ENCODE data around the gene RGS21. TPM values are rescaled to one million over a fixed set of nuclear protein-coding genes. Genes with fewer than 3 reads are reported as not detected.

The RGS21 gene
- total RNA-seq, 1 donor from 2014 or later, result not detected

- Histone ChIP-seq H3K79me2 (ENCODE audit: low read depth) (no peaks in the 10 kb centered on the region), H3K9me3 (ENCODE audit: low read depth) (no peaks in the 10 kb centered on the region), H3K4me2 (no peak overlapping the region), H3K36me3 (no peaks in the 10 kb centered on the region), H3K4me1 (no peaks in the 10 kb centered on the region), H3K4me3 (no peak overlapping the region), H2AFZ (replicated peaks) (no peak overlapping the region), H3F3A (ENCODE audit: low read depth) (no peaks in the 10 kb centered on the region), H4K20me1 (ENCODE audit: low read depth) (no peaks in the 10 kb centered on the region), H3K27ac (no peak overlapping the region), H3K27me3 (no peaks in the 10 kb centered on the region), H3K9ac (no peak overlapping the region)
- Mint-ChIP-seq H3K27ac (no peak overlapping the region), H3K9me3 (peaks cover 3% of the 10 kb centered on the region), H3K4me1 (no peaks in the 10 kb centered on the region), H3K36me3 (peaks cover under 1% of the 10 kb centered on the region), H3K27me3 (ENCODE audit: insufficient read depth, low read depth) (no peaks in the 10 kb centered on the region), H3K4me3 (no peak overlapping the region)
- no peak for DNase-seq (ENCODE audit: low spot score)
- no peak for TF ChIP-seq EZH2phosphoT487 (IDR thresholded peaks at IDR 0.05)
- no peak for TF ChIP-seq EZH2 (IDR thresholded peaks at IDR 0.05)
- no peak for TF ChIP-seq CTCF (IDR thresholded peaks at IDR 0.05)
Observed at GRCh38 chr1:192379554-192379953, 62.8 kb downstream of the RGS21 start.

DNA sequence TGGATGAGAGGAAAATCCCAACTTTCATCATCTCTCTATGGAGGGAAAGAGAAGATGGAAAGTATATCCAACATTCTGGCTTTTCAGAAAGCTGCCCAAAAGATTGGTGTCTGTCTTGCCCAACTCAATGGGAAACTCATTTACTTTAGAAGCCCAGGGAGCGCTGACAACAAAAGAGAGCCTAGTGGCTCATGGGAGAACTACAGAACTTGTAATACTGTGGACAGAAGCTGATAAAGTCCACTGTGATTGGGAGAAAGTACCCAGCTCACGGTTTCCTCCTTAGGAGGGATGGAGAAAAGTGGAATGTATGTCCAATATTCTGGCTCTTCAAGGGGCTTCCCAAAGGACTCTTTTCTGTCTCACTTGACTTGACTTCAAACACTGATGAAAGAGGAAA is 66.0 kb downstream of the RGS21 start:
- H3K4me2 ChIP-seq, result no peak overlapping the region
- no peak overlapping the region for H2AFZ ChIP-seq (replicated peaks)
- Mint-ChIP-seq H3K27me3 (ENCODE audit: insufficient read depth, low read depth) (no peaks in the 10 kb centered on the region), H3K4me1 (no peaks in the 10 kb centered on the region), H3K9me3 (peaks cover 7% of the 10 kb centered on the region), H3K4me3 (no peak overlapping the region), H3K27ac (no peak overlapping the region), H3K36me3 (peaks cover 3% of the 10 kb centered on the region)
- H3K4me1 ChIP-seq, result no peaks in the 10 kb centered on the region
- no peaks in the 10 kb centered on the region for H3F3A ChIP-seq (ENCODE audit: low read depth)
- DNase-seq (ENCODE audit: low spot score), result peak; percentile 10
- H3K9me3 ChIP-seq (ENCODE audit: low read depth), result no peaks in the 10 kb centered on the region
- no peak overlapping the region for H3K27ac ChIP-seq
- no peak overlapping the region for H3K4me3 ChIP-seq
- no peaks in the 10 kb centered on the region for H4K20me1 ChIP-seq (ENCODE audit: low read depth)
- TF ChIP-seq EZH2phosphoT487 (IDR thresholded peaks at IDR 0.05) (no peak), EZH2 (IDR thresholded peaks at IDR 0.05) (no peak), CTCF (IDR thresholded peaks at IDR 0.05) (no peak)
- no peaks in the 10 kb centered on the region for H3K36me3 ChIP-seq
- H3K79me2 ChIP-seq (ENCODE audit: low read depth), result no peaks in the 10 kb centered on the region
- H3K9ac ChIP-seq, result no peak overlapping the region
- H3K27me3 ChIP-seq, result no peaks in the 10 kb centered on the region

GRCh38 chr1:192386051-192386650 is 69.4 kb downstream of the RGS21 start:
- Histone ChIP-seq H3K36me3 (no peaks in the 10 kb centered on the region), H2AFZ (replicated peaks) (no peak overlapping the region), H3K4me1 (no peaks in the 10 kb centered on the region), H3F3A (ENCODE audit: low read depth) (no peaks in the 10 kb centered on the region), H3K4me3 (no peak overlapping the region), H3K27me3 (no peaks in the 10 kb centered on the region), H3K27ac (no peak overlapping the region), H4K20me1 (ENCODE audit: low read depth) (no peaks in the 10 kb centered on the region), H3K4me2 (no peak overlapping the region), H3K9ac (no peak overlapping the region), H3K9me3 (ENCODE audit: low read depth) (no peaks in the 10 kb centered on the region), H3K79me2 (ENCODE audit: low read depth) (no peaks in the 10 kb centered on the region)
- Mint-ChIP-seq H3K27me3 (ENCODE audit: insufficient read depth, low read depth) (no peaks in the 10 kb centered on the region), H3K4me3 (no peak overlapping the region), H3K36me3 (peaks cover 3% of the 10 kb centered on the region), H3K9me3 (peaks cover 7% of the 10 kb centered on the region), H3K27ac (no peak overlapping the region), H3K4me1 (no peaks in the 10 kb centered on the region)
- no peak for TF ChIP-seq CTCF (IDR thresholded peaks at IDR 0.05)
- TF ChIP-seq EZH2phosphoT487 (IDR thresholded peaks at IDR 0.05), result no peak
- no peak for TF ChIP-seq EZH2 (IDR thresholded peaks at IDR 0.05)
- no peak for DNase-seq (ENCODE audit: low spot score)

Data from neural progenitor cell (in vitro differentiated cells).